ENCODE data around the gene ASL.
"Not testable (repeated sequence)": the region's sequence is repeated elsewhere in the genome, so short reads cannot be mapped to it uniquely, and the experiment has no call there.

ASL gene

GRCh38 chr7:66076462-66077329 lies 1.1 kb downstream of the ASL start:
- DNase-seq (ENCODE audit: low read depth, low spot score): no peak

- DNase-seq (ENCODE audit: low read depth, low spot score): no peak
Measured at GRCh38 chr7:66078067-66078466, 2.4 kb downstream of the ASL start.

DNA sequence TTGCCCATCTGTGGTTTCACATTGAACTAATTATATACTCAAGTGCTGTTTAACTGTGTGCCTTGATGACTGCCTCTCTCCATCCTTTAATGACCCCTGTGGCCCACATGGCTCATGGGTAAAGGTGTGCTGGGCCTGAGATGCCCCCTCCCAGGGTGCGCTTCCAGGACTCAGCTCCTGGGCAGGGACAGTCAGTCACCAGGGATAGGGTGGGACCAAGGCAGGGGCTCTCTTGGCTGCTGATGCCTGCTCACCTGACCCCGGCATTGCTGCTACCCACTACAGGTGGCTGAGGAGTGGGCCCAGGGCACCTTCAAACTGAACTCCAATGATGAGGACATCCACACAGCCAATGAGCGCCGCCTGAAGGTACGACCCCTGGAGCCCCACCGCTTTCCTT lies 6.5 kb downstream of the ASL start:
- DNase-seq (ENCODE audit: low read depth, low spot score): no peak

DNA sequence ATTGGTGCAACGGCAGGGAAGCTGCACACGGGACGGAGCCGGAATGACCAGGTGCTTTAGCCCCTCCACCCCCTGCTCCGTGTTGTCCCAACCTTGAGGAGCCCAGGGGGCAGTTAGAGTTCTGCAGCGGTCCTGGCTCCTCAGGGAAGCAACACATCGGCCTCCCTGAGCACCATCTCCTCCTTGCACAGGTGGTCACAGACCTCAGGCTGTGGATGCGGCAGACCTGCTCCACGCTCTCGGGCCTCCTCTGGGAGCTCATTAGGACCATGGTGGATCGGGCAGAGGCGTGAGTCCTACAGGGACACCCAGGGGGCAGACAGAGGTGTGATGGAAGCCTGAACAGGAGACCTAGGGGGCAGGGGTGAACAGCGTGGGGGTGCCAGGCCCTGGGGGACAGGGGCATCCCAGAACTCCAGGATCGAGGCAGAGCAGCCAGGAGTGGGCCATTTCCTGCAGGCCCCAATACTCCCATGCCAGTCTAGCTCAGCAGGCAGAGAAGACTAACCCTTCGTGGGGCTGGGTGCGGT lies 7.3 kb downstream of the ASL start:
- no peak for DNase-seq (ENCODE audit: low read depth, low spot score)

DNA sequence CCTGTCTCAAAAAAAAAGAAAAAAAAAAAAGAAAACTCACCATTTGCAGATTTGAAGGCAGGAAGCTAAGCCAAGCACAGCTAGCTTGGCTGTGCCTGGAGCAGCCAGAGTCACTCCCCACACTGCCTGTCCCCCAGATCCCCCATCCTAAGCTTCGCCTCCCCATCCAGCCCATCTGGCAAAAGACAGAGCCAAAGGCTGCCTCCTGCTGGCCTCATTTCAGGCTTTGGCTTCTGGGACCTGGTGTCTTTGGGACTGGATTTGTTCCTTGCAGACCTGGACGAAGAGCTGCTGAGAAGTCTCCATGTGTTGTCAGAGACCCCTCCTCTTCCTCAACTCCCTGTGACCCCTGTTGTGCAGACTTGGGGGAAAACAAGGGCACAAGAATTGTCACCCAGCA lies 8.1 kb downstream of the ASL start:
- no peak for DNase-seq (ENCODE audit: low read depth, low spot score)

DNA sequence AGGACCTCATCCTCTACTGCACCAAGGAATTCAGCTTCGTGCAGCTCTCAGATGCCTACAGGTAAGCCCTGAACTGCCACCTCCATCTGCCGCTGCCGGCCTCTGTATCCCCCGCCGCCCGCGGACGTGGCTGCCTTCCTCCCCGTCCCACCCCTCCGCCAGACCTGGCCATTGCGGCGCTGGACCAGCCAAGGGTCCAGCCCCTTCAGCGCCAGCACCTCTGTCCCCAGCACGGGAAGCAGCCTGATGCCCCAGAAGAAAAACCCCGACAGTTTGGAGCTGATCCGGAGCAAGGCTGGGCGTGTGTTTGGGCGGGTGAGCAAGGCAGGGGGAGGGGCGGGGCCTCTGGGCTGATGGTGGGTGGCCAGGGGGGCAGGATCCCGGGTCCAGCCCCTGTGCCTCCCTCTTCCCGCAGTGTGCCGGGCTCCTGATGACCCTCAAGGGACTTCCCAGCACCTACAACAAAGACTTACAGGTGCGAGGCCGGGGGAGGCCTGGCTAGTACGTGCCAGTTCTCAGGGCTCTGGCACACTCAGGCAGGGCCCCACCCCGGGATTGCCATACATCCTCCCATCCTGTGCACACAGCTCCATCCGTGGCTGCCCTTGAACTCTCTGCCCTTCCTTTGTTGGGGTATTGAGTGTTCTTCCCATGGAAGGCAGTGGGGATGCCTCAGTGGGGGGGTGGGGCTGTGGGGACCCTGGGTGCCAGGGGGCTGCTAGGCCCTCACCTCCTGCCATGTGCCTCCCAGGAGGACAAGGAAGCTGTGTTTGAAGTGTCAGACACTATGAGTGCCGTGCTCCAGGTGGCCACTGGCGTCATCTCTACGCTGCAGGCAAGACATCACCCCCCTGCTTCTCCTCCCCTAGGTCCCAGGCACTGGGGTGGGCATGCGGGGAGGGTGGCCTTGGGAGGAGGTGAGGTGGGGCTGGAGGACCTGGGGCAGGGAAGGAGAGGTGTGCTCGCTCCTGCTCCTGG lies 13.5 kb downstream of the ASL start:
- no peak for DNase-seq (ENCODE audit: low read depth, low spot score)

- DNase-seq (ENCODE audit: low read depth, low spot score): no peak
Measured at GRCh38 chr7:66092654-66093053, 17.0 kb downstream of the ASL start.

- no peak for DNase-seq (ENCODE audit: low read depth, low spot score)
Measured at GRCh38 chr7:66095010-66095409, 19.4 kb downstream of the ASL start.

DNA sequence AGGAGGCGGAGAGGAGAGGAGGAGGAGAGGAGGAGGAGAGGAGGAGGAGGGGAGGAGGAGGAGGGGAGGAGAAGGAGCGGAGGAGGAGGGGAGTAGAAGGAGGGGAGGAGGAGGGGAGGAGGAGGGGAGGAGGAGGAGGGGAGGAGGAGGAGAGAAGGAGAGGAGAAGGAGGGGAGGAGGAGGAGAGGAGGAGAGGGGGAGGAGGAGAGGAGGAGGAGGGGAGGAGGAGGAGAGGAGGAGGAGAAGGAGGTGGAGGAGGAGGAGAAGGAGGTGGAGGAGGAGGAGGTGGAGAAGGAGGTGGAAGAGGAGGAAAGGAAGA lies 23.6 kb downstream of the ASL start:
- DNase-seq (ENCODE audit: low read depth, low spot score): no peak

DNA sequence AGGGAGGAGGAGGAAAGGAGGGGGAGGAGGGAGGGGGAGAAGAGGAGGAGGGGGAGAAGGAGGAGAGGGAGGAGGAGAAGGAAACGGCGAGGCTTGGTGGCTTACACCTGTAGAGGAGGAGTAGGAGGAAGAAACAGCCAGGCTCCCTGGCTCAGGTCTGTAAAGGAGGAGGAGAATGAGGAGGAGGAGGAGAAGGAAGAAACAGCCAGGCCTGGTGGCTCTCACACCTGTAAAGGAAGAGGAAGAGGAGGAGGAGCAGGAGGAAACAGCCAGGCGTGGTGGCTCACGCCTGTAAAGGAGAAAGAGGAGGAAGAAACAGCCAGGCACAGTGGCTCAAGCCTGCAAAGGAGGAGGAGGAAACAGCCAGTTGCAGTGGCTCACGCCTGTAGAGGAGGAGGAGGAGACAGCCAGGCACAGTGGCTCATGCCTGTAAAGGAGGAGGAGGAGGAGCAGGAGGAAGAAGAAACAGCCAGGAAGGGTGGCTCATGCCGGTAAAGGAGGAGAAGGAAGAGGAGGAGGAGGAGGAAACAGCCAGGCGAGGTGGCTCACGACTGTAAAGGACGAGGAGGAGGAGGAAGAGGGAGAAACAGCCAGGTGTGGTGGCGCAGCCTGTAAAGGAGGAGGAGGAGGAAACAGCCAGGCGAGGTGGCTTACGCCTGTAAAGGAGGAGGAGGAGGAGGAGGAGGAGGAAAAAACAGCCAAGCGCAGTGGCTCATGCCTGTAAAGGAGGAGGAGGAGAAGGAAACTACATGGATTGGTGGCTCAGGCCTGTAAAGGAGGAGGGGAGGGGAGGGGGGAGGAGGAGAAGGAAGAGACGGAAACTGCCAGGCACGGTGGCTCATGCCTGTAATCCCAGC lies 24.2 kb downstream of the ASL start:
- peak; percentile 48 for DNase-seq (ENCODE audit: low read depth, low spot score)

DNA sequence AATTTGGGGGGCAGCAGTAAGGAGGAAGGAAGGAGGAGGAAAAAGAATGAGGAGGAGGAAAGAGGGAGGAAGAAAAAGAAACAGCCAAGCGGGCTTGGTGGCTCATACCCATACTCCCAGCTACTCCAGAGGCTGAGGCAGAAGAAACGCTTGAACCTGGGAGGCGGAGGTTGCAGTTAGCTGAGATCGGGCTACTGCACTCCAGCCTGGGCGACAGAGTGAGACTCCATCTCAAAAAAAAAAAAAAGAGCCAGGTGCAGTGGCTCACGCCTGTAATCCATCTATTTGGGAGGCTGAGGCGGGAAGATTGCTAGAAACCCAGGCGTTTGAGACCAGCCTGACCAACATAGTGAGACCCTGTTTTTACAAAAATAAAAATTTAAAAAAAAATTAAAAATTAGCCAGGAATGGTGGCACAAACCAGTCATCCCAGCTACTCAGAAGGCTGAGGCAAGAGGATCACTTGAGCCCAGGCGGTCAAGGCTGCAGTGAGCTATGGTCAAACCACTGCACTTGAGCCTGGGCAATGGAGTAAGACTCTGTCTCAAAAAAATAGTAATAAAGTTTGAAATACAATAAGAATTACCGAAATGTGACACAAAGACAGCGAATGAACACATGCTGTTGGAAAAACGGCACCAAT lies 24.9 kb downstream of the ASL start:
- no peak for DNase-seq (ENCODE audit: low read depth, low spot score)

- not testable (repeated sequence) for DNase-seq (ENCODE audit: low read depth, low spot score)
Measured at GRCh38 chr7:66102168-66102567, 26.5 kb downstream of the ASL start.

DNA sequence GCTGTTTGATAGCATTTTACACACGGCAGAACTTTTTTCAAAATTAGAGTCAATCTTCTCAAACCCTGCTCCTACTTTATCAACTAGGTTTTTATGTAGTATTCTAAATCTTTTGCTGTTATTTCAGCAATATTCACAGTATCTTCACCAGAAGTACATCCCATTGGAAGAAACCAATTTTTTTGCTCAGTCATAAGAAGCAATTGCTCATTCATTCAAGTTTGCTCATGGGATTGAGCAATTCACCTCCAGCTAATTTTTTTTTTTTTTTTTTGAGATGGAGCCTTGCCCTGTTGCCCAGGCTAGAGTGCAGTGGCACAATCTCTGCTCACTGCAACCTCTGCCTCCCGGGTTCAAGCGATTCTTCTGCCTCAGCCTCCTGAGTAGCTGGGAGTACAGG lies 28.4 kb downstream of the ASL start:
- DNase-seq (ENCODE audit: low read depth, low spot score): not testable (repeated sequence)

GRCh38 chr7:66105263-66105748 lies 29.7 kb downstream of the ASL start:
- no peak for DNase-seq (ENCODE audit: low read depth, low spot score)

DNA sequence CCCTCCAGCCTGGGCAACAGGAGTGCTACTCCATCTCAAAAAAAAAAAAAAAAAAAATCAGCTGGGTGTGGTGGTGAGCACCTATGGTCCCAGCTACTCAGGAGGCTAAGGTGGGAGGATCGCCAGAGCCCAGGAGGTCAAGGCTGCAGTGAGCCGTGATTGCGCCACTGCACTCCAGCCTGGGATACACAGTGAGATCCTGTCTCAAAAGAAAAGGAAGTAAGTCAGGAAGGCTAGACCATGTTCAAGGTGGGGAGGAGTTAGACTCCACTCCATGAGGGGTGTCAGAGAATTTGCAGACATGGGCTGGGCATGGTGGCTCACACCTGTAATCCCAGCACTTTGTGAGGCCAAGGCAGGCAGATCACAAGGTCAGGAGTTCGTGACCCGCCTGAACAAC lies 32.8 kb downstream of the ASL start:
- DNase-seq (ENCODE audit: low read depth, low spot score): not testable (repeated sequence)

DNA sequence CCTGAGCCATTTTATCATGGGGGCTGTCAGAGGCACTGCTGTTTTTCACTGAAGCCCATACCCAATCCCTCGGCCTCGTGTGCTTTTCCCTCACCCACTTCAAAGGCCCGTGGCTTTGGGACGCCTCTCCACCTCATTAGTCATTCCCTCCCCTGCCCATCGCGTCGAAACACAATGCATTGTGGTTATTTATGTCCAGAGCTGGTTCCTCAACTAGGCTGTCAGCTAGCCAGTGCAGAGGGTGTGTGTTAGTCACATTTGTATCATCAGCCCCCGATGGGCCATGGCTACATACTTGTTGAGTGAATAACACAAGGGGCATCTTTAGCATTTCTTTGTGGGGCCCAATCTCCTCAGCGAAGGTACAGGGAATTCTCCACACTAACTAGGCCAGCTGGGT lies 35.2 kb downstream of the ASL start:
- no peak for DNase-seq (ENCODE audit: low read depth, low spot score)

- no peak for DNase-seq (ENCODE audit: low read depth, low spot score)
Measured at GRCh38 chr7:66114743-66115649, 39.4 kb downstream of the ASL start, which contains the start of gene CRCP. TSS of gene CRCP (plus strand) at chr7:66114847. CDS start at chr7:66114963, 116 bp downstream.

GRCh38 chr7:66116680-66117420 lies 41.2 kb downstream of the ASL start:
- not testable (repeated sequence) for DNase-seq (ENCODE audit: low read depth, low spot score)

DNA sequence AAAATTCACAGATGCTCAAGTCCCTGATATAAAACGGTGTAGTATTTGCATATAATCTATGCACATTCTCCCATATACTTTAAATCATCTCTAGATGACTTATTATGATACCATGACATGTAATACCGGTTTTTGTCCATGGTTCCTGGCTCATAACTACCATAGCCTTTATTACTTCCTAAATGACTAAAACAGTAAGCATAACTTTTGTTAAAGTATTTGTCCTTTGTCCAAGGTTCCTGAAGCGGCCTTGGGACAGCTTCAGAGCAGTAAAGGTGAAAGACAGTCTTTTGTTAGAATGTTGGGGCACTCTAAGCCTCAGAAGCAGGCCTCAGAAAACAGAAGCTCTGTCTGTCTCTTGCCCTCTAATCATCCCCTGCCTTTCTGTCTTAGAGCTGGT lies 43.0 kb downstream of the ASL start:
- DNase-seq (ENCODE audit: low read depth, low spot score): no peak
